ENCODE data around the gene ZFAND4.
"Not testable (repeated sequence)": the region's sequence is repeated elsewhere in the genome, so short reads cannot be mapped to it uniquely, and the experiment has no call there.

ZFAND4 gene

DNA sequence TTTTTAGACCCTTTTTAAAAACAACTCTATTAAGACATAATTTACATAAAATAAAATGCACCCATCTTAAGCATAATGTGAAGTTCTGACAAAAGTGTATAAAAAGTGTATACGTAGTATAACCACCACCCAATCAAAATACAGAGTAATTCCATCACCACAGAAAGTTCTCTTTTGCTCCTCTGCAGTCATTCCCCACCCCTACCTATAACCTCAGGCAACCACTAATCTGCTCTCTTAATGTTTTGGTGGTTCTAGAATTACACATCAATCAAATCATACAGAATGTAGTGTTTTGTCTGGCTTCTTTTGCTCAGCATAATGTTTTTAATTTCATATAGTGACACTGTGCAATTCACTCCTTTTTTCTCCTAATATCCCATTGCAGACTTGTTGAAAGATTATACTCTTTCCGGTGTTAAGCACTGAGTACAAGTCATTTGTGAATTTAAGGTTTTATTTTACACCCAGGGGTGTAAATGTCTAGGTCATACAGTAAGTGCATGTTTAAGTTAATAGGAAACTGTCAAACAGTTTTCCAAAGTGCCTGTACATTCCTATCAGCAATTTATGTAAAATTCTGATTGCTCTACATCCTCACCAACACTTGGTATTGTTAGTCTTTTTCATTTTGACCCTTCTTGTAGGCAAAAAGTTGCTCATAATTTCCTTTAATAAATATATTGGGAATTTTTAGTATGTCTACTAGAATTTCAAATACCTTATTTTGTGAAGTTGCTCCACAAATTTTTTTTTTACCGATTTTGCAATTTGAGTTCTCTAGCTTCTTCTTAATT lies 86.3 kb downstream of the ZFAND4 start:
- DNase-seq, result no peak

DNA sequence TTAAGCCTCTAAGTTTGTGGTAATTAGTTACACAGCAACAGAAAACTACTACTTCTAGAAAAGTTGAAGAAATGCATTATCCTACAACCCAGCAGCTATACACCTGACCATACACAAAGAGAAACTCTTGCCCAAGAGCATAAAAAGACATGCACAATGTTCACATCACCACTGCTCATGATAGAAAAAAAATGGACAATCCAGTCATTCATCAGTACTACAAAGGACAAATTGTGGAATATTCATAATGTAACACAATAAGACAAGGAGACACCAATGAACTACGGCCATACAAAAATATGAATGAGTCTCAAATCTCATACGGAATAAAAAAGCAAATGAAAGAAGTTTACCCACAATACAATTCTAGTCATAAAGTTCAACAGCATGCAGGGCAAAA lies 87.4 kb downstream of the ZFAND4 start:
- no peak for DNase-seq

DNA sequence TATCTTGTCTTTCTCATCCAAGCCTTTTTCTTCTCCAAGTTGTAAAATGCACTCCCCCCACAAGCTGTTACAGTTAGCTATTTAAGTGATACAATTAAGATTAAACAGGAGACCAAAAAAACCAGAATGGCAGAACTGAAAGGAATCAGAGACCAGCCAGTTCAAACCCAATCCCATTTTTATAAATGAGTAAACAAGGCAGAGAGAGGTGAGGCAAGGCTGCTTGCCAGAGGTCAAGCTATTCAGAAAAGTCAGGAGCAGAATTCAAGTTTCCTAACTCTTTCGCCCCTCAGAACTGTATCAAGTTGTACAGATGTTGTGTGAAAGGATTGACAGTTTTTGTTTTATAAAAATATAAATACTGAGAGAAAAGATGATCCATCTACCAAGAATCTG lies 90.2 kb downstream of the ZFAND4 start:
- no peak for DNase-seq

DNA sequence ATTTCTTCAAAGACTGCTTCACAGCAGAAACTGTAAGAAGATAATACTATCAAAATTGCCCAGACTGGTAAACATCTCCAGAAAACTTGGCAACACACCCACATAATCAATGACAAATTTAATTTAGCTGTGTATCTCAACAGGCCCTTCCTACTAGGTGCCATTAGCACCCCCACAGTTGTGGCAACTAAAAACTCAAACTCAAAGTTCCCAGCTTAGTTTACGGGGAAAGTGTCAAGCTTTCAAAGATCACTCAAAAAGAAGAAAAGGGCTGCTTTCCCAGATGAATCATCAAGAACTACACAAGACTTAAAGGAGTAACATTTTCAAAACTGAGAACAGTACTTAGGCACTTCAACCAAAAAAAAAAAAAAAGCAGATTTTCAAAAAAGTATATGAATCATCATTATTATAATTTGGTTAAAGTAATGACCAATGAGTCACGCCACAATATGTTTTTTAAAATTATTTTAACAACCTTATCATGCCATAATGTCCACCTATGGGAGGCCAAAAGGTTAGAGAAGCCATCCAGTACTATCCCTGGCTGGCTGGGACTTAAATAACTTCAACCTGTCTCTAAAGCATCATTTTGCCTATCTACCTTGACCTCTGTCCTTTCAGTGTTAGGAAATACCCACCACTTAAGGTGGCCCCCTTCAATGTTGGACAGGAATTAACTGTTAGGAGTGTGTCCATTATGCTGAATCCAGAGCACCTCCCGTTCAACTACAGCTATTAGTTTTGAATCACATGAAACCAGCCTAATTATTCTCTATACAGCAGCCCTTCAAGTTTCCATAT lies 90.8 kb downstream of the ZFAND4 start:
- DNase-seq, result no peak

DNA sequence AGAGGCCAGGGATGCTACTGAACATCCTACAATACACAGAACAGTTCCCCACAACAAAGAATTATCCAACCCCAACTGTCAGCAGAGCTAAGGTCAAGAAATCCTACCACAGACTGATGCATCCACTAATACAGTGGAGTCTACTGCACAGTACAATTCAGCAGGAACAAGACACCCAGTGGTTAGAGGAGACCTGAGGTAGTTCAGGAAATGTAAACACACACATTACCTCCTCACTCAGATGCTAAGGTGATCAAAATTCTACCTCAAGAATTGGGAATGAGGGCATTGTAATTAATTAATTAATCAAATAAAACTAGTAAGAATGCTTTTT lies 91.4 kb downstream of the ZFAND4 start:
- DNase-seq, result no peak

GRCh38 chr10:45580371-45581215 lies 92.0 kb downstream of the ZFAND4 start:
- no peak for DNase-seq

DNA sequence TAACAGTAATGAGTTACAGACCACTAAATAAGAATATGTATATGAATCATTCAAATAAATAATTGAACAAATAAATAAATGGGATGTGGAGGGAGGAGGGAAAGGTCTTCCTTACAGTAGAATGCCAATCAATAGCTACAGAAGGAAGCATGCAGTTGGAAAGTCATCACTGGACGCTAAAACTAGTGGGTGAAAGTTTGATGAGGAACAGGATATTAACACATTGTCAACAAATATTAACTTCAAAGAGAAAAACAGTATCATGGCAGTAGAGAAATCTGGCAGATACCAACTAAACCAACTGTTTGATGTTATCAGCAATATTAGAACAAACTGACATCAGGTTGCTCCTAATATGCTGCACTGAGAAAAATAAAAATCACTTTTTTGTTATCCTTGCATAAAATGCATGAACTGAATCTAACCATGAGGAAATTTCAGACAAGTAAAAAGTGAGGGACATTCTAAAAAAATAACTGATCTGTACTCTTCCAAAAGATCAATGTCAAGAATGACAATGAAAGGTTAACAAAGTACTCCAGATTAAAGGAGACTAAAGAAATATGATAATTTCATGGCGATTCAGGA lies 94.1 kb downstream of the ZFAND4 start:
- no peak for DNase-seq

- DNase-seq, result no peak
Measured at GRCh38 chr10:45575966-45576597, 96.5 kb downstream of the ZFAND4 start.

DNA sequence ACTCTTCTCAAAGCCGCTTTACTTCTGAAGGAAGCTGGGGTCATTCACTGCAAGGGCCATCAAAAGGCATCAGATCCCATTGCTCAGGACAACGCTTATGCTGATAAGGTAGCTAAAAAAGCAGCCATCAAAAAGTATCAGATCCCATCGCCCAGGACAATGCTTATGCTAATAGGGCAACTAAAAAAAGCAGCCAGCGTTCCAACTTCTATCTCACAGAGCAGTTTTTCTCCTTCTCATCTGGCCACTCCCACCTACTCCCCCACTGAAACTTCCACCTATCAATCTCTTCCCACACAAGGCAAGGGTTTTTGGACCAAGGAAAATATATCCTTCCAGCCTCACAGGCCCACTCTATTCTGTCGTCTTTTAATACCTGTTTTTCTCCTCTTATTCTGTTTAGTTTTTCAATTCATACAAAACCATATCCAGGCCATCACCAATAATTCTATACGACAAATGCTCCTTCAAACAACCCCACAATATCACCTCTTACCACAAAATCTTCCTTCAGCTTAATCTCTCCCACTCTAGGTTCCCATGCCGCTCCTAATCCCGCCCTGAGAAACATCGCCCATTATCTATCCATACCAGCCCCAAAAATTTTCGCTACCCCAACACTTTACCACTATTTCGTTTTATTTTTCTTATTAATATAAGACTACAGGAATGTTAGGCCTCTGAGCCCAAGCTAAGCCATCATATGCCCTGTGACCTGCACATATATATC lies 97.4 kb downstream of the ZFAND4 start:
- not testable (repeated sequence) for DNase-seq

DNA sequence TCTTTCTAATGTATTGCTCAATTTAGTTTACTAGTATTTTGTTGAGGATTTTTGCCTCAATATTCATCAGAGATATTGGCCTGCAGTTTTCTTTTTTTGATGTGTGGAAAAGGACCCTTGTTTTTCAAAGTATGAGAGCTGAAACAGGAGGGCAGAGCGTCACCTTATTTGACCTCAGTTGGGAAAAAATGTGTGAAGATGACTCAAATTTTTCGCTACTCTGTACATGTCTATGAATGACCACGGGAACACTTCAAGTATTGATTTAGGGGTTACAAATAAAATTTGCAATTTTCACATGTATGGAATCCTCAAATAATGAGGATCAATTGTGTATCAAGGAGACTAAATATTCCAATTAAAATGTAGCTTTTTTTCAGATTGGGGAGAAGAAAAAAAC lies 103.1 kb downstream of the ZFAND4 start:
- DNase-seq, result no peak

DNA sequence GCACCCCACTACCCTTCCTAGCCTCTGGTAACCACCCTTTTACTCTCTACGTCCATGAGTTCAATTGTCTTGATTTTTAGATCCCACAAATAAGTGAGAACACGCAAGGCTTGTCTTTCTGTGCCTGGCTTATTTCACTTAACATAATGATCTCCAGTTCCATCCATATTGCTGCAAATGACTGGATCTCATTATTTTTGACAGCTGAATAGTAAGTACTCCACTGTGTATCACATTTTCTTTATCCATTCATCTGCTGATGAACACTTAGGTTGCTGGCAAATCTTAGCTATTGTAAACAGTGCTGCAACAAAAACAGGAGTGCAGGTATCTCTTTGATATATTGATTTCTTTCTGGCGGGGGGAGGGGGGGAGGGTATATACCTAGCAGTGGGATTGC lies 106.2 kb downstream of the ZFAND4 start:
- DNase-seq, result no peak

Data from activated CD4-positive, alpha-beta T cell treated with anti-CD3 and anti-CD28 coated beads, Interleukin-2, amount 50 U/mL, for 4 hours (primary cell).